GM23248 (cell line): ENCODE results near the gene FAM89A.

ENCODE experiments used
- EZH2 ChIP-seq: fragments of 200-600 bp; sonication (generic); IDR thresholded peaks from 2 replicates; pipeline ENCODE4 v1.6.1; 2018; ENCODE audit warnings: antibody characterized with exemption, mild to moderate bottlenecking; ENCODE audit not compliant: insufficient read depth, poor library complexity, severe bottlenecking
- EZH2phosphoT487 ChIP-seq: fragments of 200-600 bp; sonication (generic); IDR thresholded peaks from 2 replicates; pipeline ENCODE4 v1.6.1; 2018; ENCODE audit warnings: antibody characterized with exemption, moderate library complexity, mild to moderate bottlenecking, low read depth; ENCODE audit not compliant: insufficient read depth

DNA sequence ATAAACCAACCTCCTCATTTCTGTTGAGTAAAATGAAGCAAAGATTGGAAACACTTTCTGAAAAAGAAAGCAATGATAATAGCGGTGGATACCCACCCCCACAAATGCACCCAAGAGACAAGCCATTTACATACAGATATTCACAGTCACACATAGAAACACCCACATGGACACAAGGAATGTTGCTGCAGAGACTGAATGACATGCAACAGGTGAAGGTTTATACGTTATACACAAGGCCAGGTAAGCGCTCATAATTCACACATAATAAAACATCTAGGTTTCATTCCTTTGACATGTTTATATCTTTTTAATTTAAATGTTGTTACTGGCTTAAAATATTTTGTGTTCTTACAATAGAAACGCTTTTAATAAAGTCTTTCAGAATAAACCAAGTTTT lies 39.9 kb downstream of the FAM89A start:
- TF ChIP-seq EZH2 = no peak
- TF ChIP-seq EZH2phosphoT487 = no peak
